IPS-18c (cell line): ENCODE measurements around the gene CRHR1.

Source experiments
- H3K4me3 ChIP-seq: 2 replicates; pipeline ENCODE4 v1.7.0; 2013; ENCODE audit warnings: low read depth, mild to moderate bottlenecking, low read length, moderate library complexity; ENCODE audit not compliant: insufficient read depth
- H3K9me3 ChIP-seq: one replicate; pipeline ENCODE4 v1.6.1; 2013; ENCODE audit warnings: mild to moderate bottlenecking, low read length, moderate library complexity; ENCODE audit not compliant: control insufficient read depth, insufficient read depth

The CRHR1 gene

DNA sequence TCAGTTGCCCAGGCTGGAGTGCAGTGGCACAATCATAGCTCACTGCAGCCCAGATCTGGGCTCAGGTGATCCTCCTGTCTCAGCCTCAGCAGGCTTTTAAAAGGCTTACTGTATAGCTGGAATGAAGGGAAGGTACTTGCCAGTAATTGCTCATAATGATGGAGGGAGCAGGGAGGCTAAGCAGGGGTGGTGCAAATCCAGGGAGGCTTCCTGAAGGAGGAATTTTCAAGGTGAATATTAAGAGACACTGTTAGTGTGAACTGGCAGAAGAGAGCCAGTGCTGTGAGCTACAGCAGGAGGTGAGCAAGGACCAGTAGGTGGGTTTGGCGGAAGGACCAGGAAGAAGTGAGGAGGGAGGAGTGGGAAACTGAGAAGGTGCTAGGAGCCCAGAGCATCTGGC lies 24.7 kb downstream of the CRHR1 start:
- Histone ChIP-seq H3K9me3 (peaks cover 2% of the 10 kb centered on the region), H3K4me3 (no peak overlapping the region)

- H3K9me3 ChIP-seq, result peaks cover 2% of the 10 kb centered on the region
These were observed 25.4 kb downstream of the CRHR1 start for GRCh38 chr17:45809499-45809898.

GRCh38 chr17:45812102-45812501 lies 28.0 kb downstream of the CRHR1 start:
- H3K4me3 ChIP-seq, result no peak overlapping the region
- peaks cover 2% of the 10 kb centered on the region for H3K9me3 ChIP-seq

More at GRCh38 chr17:45809499-45809898, 25.4 kb downstream of the CRHR1 start:
- no peak overlapping the region for H3K4me3 ChIP-seq

- H3K4me3 ChIP-seq, result no peak overlapping the region
- peaks cover 3% of the 10 kb centered on the region for H3K9me3 ChIP-seq
These were observed 29.1 kb downstream of the CRHR1 start for GRCh38 chr17:45813048-45813725.

DNA sequence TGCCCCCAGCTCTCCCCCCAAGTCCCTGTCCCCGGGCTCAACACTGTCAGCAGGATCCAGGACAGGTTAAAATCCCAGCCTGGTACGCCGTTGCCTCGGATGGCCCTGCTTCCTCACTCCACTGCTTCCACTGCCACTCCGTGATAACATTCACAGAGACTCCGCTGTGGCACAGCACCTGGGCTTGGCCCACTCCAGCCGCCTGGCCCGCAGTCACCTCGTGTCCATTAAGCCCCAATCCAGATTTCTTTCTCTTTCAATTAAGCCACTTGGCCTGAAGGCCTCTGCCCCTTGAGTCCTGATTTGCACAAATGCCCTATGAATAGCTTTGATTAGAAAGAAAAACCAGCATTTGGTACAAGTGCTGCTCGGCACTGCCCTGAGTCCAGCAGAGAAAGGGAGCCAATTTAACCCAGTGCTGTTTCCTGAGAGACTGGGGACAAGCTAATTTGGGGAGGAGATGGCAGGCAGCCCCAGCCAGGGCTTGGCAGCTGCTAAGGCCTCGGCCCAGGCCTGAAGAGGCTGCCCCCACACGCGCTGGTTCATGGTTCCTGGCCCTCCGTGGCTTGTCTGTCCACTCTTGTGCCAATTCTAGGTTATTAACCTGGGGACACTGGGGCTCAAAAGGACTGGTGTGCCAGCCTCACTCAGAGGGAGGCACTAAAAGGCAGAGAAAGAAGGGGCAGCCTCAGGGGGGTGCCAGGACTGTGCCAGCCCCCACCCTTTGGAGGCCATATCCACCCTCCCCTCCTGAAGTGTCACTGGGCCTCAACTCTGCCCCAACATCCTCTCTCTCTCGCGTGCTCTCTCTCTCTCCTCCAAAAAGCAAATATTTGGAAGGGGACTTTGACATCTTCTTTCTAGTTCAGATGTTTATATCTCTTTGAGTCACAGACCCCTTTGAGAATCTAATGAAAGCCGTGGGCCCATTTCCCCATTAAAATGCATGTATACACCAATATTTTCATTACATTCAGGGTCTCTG lies 30.8 kb downstream of the CRHR1 start:
- Histone ChIP-seq H3K4me3 (no peak overlapping the region), H3K9me3 (peaks cover 2% of the 10 kb centered on the region)

DNA sequence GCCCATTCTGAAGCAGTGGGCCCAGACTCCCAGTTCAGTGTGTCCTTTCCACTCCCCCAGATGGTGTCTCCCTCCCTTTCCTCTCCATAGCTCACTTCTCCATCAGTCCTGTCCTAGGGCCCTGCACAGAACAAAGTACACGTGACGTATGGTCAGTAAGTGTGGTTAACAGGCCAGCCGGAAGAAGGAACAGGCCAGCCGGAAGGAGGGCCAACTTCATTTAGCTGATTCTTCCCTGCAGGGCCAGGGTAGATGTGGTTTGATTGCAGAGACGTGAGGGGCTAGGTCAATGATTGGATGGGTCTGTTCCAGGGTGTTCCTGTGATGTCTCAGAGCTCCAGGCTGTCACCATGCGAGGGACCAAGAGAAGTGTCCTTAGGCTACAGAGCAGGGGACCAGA lies 31.6 kb downstream of the CRHR1 start:
- Histone ChIP-seq H3K9me3 (peaks cover 2% of the 10 kb centered on the region), H3K4me3 (no peak overlapping the region)

- H3K4me3 ChIP-seq, result no peak overlapping the region
- peaks cover 2% of the 10 kb centered on the region for H3K9me3 ChIP-seq
These were observed 33.9 kb downstream of the CRHR1 start for GRCh38 chr17:45818041-45818440.

DNA sequence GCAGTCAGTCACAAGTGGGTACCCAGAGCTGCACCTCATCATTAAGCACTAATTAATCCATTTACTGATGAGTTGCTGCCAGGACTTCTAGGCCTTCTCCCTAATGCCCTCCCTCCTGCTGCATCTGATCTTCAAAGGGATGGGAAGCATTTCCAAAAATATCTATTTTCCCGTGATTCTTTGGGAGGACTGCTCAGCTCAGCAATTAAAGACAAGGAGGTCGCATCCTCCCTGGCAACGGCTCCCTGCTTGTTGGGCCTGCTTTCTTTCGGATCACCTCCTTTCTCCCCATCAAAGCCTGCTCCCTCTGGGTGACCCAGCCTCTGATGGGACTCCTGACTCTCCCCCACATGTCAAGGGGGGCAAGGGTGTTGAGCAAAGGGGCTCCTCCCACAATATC lies 34.6 kb downstream of the CRHR1 start:
- peaks cover 2% of the 10 kb centered on the region for H3K9me3 ChIP-seq
- H3K4me3 ChIP-seq, result no peak overlapping the region

GRCh38 chr17:45819632-45820031 lies 35.5 kb downstream of the CRHR1 start:
- no peak overlapping the region for H3K4me3 ChIP-seq

DNA sequence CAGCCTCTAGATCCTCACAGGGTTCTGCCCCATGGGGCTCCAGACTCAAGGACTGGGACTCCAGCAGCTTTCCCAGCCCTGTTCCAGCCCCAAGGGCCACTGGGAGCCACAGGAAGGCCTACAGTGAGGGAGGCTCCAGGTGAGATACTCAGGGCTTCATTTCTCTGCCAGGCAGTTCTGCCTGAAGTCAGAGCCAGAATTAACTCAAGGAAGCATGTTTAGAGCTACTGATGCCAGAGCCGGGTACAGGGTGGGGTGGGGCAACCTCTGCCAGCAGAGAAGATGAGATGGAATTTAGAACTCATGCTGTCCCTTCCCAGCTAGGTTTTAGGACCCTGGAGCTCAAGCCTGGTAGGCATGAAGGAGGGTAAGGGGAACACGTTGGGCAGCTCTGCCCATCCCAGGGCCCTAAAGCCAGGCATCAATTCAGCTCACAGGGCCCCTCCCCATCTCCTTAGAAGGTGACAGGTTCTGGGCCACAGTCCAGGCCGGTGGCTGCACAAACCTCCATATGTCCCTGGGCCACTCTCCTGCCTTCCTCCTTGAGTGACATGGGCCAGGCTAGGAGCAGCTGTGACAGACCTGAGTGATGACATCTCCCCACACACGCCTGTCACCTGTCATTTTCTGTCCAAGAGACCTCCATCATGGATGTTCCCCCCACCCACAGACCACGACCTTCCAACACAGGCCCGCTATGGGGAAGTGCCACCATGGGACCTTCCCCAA lies 36.1 kb downstream of the CRHR1 start:
- H3K9me3 ChIP-seq, result peaks cover 2% of the 10 kb centered on the region
- H3K4me3 ChIP-seq, result no peak overlapping the region

More at GRCh38 chr17:45819632-45820031, 35.5 kb downstream of the CRHR1 start:
- H3K9me3 ChIP-seq, result peaks cover 2% of the 10 kb centered on the region

DNA sequence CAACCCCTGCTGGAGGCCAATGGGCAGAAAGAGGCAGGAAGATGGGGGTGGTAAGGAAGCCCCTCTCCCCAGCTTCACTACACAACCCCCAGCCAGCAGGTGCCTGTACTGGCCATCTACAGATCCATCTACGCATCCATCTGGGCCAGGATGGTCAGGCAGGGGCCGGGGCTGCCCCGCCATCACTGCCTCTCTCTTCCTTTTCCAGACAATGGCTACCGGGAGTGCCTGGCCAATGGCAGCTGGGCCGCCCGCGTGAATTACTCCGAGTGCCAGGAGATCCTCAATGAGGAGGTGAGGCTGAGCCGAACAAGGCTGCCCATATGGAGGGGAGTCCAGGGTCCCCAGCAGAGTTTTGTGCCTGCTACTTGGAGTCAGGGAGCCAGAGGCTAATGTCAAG lies 37.0 kb downstream of the CRHR1 start:
- no peak overlapping the region for H3K4me3 ChIP-seq
- H3K9me3 ChIP-seq, result peaks cover 2% of the 10 kb centered on the region

DNA sequence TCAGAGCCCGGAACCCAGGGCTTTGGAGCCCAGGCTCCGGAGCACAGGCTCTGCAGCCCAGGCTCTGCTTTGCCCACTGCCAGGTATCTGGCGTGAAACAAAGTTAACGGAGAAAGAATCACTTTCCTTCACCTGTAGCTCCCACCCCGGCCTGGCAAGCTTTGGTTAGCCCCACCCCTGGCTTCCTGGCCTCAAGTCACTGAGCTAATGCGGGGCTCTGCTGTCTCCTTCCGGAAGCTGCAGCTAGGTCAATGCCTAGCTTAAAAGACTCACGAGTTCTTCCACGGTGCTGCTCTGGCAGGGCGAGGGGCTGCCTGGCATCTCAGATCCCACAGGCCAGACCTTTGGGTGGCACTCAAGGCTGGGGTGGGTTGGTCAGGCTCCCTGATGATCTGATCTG lies 39.5 kb downstream of the CRHR1 start:
- Histone ChIP-seq H3K4me3 (no peak overlapping the region), H3K9me3 (no peaks in the 10 kb centered on the region)

GRCh38 chr17:45824475-45824874 lies 40.4 kb downstream of the CRHR1 start:
- H3K9me3 ChIP-seq, result no peaks in the 10 kb centered on the region
- no peak overlapping the region for H3K4me3 ChIP-seq

- Histone ChIP-seq H3K4me3 (no peak overlapping the region), H3K9me3 (no peaks in the 10 kb centered on the region)
These were observed 40.9 kb downstream of the CRHR1 start for GRCh38 chr17:45824901-45825492.

- Histone ChIP-seq H3K9me3 (no peaks in the 10 kb centered on the region), H3K4me3 (no peak overlapping the region)
These were observed 41.7 kb downstream of the CRHR1 start for GRCh38 chr17:45825792-45826191.

DNA sequence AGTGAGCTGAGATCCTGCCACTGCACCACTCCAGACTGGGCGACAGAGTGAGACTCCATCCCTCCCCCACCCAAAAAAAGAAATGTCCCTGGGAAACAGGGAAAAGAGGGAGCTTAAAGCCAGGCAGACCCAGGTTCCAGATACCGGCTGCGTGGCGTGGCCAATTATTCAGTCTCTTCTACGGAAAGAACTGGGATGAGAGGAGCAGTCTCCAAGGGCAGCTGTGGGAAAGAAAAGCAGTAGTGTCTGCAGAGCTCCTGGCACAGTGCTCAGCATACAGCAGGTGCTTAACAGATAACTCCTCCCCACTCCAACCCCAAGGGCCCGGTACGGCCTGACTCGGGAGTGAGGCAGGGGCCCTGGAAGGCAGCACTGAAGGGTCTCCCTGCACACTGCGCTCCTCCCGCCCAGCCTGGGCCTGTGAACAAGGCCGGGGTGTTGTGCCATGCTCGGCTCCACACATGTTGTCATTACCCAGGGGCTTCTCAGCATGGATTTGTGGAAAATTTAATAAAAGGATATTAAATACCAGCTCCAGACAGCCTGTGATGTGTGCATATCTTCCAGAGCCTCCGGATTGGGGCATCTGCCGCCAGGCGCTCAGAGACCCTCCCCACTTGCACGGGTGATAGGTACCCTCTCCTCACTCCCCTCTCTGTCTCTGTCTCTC lies 42.9 kb downstream of the CRHR1 start:
- Histone ChIP-seq H3K4me3 (no peak overlapping the region), H3K9me3 (no peaks in the 10 kb centered on the region)

- no peaks in the 10 kb centered on the region for H3K9me3 ChIP-seq
- H3K4me3 ChIP-seq, result no peak overlapping the region
These were observed 44.1 kb downstream of the CRHR1 start for GRCh38 chr17:45828171-45828570.
